ENCODE results near the gene UST.
"Not testable (repeated sequence)": the region's sequence is repeated elsewhere in the genome, so short reads cannot be mapped to it uniquely, and the experiment has no call there.

The UST gene

DNA sequence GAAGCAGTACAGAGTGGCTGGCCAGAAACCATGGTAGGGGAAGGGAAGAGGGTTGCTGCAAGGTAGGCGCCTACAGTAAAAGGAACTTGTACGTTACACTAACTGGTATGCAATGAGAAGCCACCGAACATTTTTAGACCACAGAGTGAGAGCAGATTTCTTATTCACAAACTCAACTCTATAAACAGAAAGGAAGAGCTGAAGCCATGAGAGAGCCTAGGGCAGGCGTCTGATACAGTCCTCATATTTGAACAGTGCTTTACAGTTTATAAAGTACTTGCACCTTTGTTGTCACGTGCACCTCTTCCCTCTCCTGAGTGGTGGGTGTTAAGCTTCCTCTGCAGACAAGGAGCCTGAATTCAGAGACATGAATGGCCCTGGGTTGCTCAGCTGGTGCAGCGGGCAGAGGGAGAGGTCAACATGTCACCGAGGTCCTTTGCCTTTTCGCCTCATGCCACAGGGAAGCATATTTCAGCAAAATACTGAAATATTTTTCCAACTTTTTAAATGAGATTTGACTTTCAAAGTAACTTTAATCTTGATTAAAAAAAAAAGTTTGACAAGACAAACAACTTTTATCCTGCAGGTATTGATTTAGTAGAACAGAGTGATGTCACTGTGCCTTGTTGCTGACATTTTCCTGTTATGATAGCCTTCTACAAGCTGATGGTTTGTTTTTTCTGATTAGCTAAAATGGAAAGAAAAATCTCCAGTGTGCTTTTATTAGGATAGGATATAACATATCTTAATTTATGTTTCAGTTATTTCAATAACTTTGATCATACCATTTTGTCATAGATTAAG, 23.8 kb downstream of the UST start:
- H3K4me1 ChIP-seq (ENCODE audit: control insufficient read depth, low read depth, low read length) = peaks cover 34% of the 10 kb centered on the region
- no peaks in the 10 kb centered on the region for H3K27me3 ChIP-seq (ENCODE audit: control insufficient read depth, insufficient read depth, low read length)
- H3K9me3 ChIP-seq (ENCODE audit: control insufficient read depth, low read depth, low read length) = no peaks in the 10 kb centered on the region
- H3K36me3 ChIP-seq (ENCODE audit: control insufficient read depth, low read depth, low read length) = no peaks in the 10 kb centered on the region
- no peak overlapping the region for H3K9ac ChIP-seq (ENCODE audit: low read length)
- no peak overlapping the region for H3K4me3 ChIP-seq (ENCODE audit: low read length)
- H3K27ac ChIP-seq (ENCODE audit: low read length) = no peak overlapping the region

DNA sequence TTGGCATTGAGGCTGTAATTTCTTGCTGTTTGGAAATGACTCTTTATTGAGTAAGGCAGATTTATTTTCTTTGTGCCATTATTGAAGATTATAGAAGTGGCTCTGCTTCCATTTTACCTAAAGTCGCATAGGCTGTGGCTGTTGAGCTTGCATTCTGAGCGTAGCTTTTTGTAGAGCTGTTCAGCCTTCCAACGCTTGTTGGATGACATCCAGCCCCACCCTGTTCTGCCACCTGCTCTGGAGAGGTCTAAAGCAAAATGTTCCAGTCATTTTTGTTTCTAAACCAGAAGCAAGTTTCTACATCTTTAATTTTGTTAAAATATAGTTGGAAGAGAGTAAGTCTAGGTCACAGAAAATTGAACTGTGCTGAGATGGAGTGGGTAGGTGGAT, 24.4 kb downstream of the UST start:
- no peaks in the 10 kb centered on the region for H3K36me3 ChIP-seq (ENCODE audit: control insufficient read depth, low read depth, low read length)
- H3K9me3 ChIP-seq (ENCODE audit: control insufficient read depth, low read depth, low read length) = no peaks in the 10 kb centered on the region
- no peaks in the 10 kb centered on the region for H3K27me3 ChIP-seq (ENCODE audit: control insufficient read depth, insufficient read depth, low read length)
- no peak overlapping the region for H3K9ac ChIP-seq (ENCODE audit: low read length)
- H3K4me3 ChIP-seq (ENCODE audit: low read length) = no peak overlapping the region
- H3K4me1 ChIP-seq (ENCODE audit: control insufficient read depth, low read depth, low read length) = peaks cover 31% of the 10 kb centered on the region
- no peak overlapping the region for H3K27ac ChIP-seq (ENCODE audit: low read length)

DNA sequence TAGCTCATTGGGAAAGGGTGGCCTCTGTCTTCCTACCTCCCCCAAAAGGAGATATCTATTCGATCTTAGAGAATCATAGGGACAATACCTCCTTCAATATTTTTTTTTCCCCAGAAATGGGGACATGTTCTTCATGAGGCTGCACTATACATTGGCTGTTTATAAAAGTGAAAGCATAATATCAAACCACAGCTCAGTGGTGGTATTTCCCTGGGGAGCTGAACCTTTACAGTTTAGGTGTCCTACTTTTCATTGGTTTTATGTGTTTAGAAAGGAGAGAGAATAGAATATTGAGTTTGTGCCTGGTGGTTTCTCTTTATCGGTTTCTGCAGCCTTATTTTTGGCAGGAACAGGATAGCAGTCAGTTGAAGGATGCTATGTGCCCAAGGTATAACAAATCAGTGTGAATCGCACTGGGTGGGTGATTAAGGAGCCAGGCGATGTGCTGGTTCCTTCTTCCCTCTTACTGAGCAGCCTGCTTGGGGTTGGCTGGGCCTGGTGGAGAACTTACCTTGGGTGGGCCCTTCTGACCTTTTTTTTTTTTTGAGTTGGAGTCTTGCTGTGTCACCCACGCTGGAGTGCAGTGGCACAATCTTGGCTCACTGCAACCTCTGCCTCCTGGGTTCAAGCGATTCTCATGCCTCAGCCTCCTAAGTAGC, 25.2 kb downstream of the UST start:
- no peaks in the 10 kb centered on the region for H3K9me3 ChIP-seq (ENCODE audit: control insufficient read depth, low read depth, low read length)
- H3K9ac ChIP-seq (ENCODE audit: low read length) = no peak overlapping the region
- H3K4me1 ChIP-seq (ENCODE audit: control insufficient read depth, low read depth, low read length) = peaks cover 33% of the 10 kb centered on the region
- no peak overlapping the region for H3K27ac ChIP-seq (ENCODE audit: low read length)
- no peak overlapping the region for H3K4me3 ChIP-seq (ENCODE audit: low read length)
- no peaks in the 10 kb centered on the region for H3K36me3 ChIP-seq (ENCODE audit: control insufficient read depth, low read depth, low read length)
- H3K27me3 ChIP-seq (ENCODE audit: control insufficient read depth, insufficient read depth, low read length) = no peaks in the 10 kb centered on the region

DNA sequence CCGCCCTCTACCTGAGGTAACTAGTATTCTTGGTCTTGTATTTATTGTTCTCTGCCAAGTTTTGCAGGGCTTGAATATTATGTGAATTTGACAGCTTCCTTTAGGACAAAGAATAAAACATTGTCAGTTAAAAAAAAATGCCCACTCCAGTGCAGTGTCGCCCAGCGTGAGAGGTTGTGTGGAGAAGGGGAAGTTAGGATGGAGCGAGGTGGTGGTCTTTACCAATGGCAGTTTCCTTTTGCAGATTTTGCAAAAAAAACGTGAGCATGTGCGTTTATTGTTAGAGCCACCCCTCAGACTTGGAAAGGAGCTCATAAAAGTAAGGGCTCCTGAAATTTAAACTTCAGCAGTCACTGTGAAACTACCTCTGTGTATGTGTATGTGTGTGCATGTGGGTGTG, 28.3 kb downstream of the UST start:
- H3K4me1 ChIP-seq (ENCODE audit: control insufficient read depth, low read depth, low read length) = peaks cover 12% of the 10 kb centered on the region
- H3K27ac ChIP-seq (ENCODE audit: low read length) = no peak overlapping the region
- no peaks in the 10 kb centered on the region for H3K36me3 ChIP-seq (ENCODE audit: control insufficient read depth, low read depth, low read length)
- H3K9ac ChIP-seq (ENCODE audit: low read length) = no peak overlapping the region
- H3K27me3 ChIP-seq (ENCODE audit: control insufficient read depth, insufficient read depth, low read length) = no peaks in the 10 kb centered on the region
- H3K4me3 ChIP-seq (ENCODE audit: low read length) = no peak overlapping the region
- no peaks in the 10 kb centered on the region for H3K9me3 ChIP-seq (ENCODE audit: control insufficient read depth, low read depth, low read length)

DNA sequence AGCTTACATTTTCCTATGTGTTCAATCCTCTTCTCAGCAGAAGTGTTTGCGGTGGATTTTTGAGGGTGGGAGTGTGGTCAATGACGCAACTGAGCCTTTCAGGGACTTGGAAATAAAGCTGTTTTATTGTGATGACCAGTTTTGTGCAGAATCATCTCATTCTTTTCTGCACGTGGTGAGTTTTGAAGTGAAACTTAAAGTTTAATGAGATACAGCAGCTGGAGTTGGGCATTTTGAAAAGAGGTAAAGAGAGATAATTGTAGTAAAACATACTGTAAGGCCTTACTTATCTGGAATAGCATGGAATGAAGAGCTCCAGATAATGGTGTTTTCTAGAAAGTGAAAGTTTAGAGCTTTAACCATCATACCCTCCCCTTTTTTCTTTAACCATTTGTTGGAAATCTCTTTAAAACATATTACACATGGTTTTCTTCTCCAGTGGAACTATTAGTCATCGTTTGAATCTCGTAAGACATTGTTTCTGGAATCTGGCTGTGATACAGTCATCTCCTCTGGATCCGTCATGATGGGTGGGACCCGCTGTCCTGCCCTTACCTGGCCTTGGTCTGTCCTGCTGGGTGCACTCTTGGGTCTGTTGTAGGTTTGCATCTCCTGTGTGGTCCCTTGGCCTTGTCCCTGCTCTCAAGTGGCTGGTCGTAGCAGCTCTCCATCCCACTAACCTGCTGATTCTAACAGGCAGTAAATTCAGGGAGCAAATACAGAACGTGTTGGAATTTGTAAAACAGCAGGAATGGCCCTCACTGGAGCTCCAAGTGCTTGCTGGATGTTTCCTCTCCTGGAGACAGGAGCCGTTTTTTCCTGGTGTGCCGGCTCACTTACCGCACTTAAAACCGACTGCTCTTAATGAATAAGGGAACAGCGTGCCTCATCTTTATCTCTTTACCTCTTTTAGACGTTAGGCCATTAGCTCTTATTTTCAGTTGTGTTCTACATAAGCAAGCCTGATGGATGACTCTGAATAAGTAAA, 29.8 kb downstream of the UST start:
- H3K36me3 ChIP-seq (ENCODE audit: control insufficient read depth, low read depth, low read length) = no peaks in the 10 kb centered on the region
- no peak overlapping the region for H3K4me3 ChIP-seq (ENCODE audit: low read length)
- H3K27ac ChIP-seq (ENCODE audit: low read length) = no peak overlapping the region
- H3K27me3 ChIP-seq (ENCODE audit: control insufficient read depth, insufficient read depth, low read length) = no peaks in the 10 kb centered on the region
- H3K9ac ChIP-seq (ENCODE audit: low read length) = no peak overlapping the region
- H3K9me3 ChIP-seq (ENCODE audit: control insufficient read depth, low read depth, low read length) = no peaks in the 10 kb centered on the region
- H3K4me1 ChIP-seq (ENCODE audit: control insufficient read depth, low read depth, low read length) = peaks cover 12% of the 10 kb centered on the region

DNA sequence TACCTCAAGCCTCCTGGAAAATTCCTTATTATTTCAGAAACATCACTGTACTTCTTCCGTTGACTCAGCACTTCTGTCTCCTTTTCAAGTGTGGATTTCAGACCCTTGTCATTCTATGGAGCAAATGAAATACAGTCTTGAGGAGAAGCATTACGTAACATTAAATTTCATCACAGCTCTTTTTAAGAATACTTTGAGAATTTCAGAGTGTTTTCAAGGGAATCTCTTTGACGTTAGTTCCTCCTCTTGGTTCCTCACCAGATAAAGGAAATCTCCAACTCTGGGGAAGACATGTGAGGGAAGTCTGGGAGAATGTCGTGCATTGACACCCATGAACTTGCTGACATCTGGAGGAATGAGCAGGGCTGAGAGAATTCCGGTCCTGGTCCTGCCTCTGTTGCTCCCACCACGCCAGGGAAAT, 32.3 kb downstream of the UST start:
- Histone ChIP-seq H3K4me3 (ENCODE audit: low read length) (no peak overlapping the region), H3K27ac (ENCODE audit: low read length) (no peak overlapping the region), H3K36me3 (ENCODE audit: control insufficient read depth, low read depth, low read length) (no peaks in the 10 kb centered on the region), H3K9ac (ENCODE audit: low read length) (no peak overlapping the region), H3K9me3 (ENCODE audit: control insufficient read depth, low read depth, low read length) (no peaks in the 10 kb centered on the region), H3K27me3 (ENCODE audit: control insufficient read depth, insufficient read depth, low read length) (no peaks in the 10 kb centered on the region), H3K4me1 (ENCODE audit: control insufficient read depth, low read depth, low read length) (peaks cover 12% of the 10 kb centered on the region)

DNA sequence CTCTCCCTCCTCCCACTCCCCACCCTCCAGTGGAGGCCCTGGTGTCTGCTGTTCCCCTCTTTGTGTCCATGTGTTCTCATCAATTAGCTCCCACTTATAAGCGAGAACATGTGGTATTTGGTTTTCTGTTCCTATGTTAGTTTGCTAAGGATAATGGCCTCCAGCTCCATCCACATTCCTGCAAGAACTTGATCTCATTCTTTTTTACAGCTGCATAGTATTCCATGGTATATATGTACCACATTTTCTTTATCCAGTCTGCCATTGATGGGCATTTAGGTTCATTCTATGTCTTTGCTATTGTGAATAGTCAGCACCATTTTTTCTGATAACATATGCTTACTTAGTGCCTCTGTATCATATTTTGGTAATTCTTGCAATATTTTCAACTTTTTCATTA, 33.6 kb downstream of the UST start:
- not testable (repeated sequence) for H3K4me3 ChIP-seq (ENCODE audit: low read length); H3K9me3 ChIP-seq (ENCODE audit: control insufficient read depth, low read depth, low read length); H3K36me3 ChIP-seq (ENCODE audit: control insufficient read depth, low read depth, low read length); H3K27me3 ChIP-seq (ENCODE audit: control insufficient read depth, insufficient read depth, low read length); H3K9ac ChIP-seq (ENCODE audit: low read length); H3K27ac ChIP-seq (ENCODE audit: low read length)
- peaks cover 12% of the 10 kb centered on the region for H3K4me1 ChIP-seq (ENCODE audit: control insufficient read depth, low read depth, low read length)

DNA sequence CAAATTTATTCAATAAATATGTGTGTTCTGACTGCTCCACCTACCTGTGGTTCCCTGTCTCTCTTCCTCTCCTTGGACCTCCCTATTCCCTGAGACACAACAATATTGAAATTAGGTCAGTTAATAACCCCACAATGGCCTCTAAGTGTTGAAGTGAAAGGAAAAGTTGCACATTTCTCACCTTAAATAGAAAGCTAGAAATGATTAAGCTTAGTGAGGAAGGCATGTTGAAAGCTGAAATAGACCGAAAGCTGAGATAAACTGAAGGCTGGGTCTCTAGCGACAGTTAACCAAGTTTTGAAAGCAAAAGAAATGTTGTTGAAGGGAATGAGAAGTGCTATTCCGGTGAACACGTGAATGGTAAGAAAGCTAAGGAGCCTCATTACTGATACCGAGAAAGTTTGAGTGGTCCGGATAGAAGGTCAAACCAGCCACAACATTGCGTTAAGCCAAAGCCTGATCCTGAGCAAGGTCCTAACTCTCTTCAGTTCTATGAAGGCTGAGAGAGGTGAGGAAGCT, 34.1 kb downstream of the UST start:
- Histone ChIP-seq H3K9me3 (ENCODE audit: control insufficient read depth, low read depth, low read length) (no peaks in the 10 kb centered on the region), H3K27ac (ENCODE audit: low read length) (no peak overlapping the region), H3K9ac (ENCODE audit: low read length) (no peak overlapping the region), H3K4me3 (ENCODE audit: low read length) (no peak overlapping the region), H3K36me3 (ENCODE audit: control insufficient read depth, low read depth, low read length) (no peaks in the 10 kb centered on the region), H3K27me3 (ENCODE audit: control insufficient read depth, insufficient read depth, low read length) (no peaks in the 10 kb centered on the region), H3K4me1 (ENCODE audit: control insufficient read depth, low read depth, low read length) (peaks cover 12% of the 10 kb centered on the region)

DNA sequence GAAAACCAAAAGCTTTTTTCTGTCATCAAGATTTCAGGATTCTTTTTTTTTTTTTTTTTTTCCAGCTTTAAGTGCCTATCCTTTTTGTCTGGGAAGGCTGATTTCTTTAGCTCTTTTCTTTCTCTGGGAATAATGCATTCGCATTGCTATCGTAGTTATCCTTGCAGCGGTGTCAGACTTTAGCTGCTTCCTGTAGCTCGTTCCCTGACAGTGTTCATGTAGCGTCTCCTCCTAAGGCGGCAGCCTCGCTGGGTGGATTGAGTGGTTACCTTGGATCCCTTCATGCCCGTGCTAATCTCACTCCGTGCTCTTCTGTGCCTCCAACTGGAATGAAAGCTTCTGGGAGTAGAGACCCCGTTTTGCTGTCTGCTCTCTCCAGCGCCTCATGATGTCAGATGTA, 43.1 kb downstream of the UST start:
- no peaks in the 10 kb centered on the region for H3K27me3 ChIP-seq (ENCODE audit: control insufficient read depth, insufficient read depth, low read length)
- H3K36me3 ChIP-seq (ENCODE audit: control insufficient read depth, low read depth, low read length) = no peaks in the 10 kb centered on the region
- H3K27ac ChIP-seq (ENCODE audit: low read length) = no peak overlapping the region
- no peak overlapping the region for H3K9ac ChIP-seq (ENCODE audit: low read length)
- H3K9me3 ChIP-seq (ENCODE audit: control insufficient read depth, low read depth, low read length) = peaks cover 9% of the 10 kb centered on the region
- H3K4me1 ChIP-seq (ENCODE audit: control insufficient read depth, low read depth, low read length) = peaks cover 4% of the 10 kb centered on the region
- no peak overlapping the region for H3K4me3 ChIP-seq (ENCODE audit: low read length)

DNA sequence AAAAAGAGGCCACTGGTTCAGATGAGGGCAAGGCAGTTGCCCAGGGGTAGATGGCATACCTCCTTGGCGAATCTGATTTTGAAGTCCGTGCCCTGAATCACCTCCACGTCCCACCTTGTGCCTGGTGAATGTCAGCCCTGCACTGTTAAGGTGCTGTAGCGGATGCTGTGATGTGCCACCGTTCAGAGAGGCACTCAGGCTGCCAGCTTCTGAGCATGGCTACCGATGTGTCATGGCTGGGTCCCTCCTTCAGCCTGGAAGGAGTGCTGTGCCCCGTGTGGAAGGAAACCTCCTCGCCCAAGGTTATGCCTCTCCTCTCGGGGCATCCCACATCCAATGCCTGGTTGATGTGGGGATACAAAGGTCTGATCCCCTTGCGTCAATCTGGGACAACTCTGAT, 43.6 kb downstream of the UST start:
- peaks cover 4% of the 10 kb centered on the region for H3K4me1 ChIP-seq (ENCODE audit: control insufficient read depth, low read depth, low read length)
- no peaks in the 10 kb centered on the region for H3K36me3 ChIP-seq (ENCODE audit: control insufficient read depth, low read depth, low read length)
- no peak overlapping the region for H3K27ac ChIP-seq (ENCODE audit: low read length)
- H3K9ac ChIP-seq (ENCODE audit: low read length) = no peak overlapping the region
- no peak overlapping the region for H3K4me3 ChIP-seq (ENCODE audit: low read length)
- H3K9me3 ChIP-seq (ENCODE audit: control insufficient read depth, low read depth, low read length) = peaks cover 9% of the 10 kb centered on the region
- no peaks in the 10 kb centered on the region for H3K27me3 ChIP-seq (ENCODE audit: control insufficient read depth, insufficient read depth, low read length)

DNA sequence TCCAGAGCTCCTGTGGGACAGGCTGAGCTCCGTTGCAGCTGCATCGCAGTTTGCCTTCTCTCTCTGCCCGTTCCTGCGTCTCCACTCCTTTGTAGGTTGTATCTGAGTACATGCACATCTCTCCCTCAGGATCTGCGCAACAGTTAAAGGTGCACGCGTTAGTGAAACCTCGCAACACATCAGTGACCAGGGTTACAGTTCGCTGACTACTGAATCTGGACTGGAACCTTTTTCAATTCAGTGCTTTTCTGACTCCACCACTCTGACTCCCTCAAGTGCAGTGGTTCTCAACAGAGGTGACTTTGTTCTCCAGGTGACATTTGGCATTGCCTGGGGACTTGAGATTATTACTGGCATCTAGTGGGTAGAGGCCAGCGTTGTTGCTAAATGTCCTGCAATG, 44.0 kb downstream of the UST start:
- Histone ChIP-seq H3K27ac (ENCODE audit: low read length) (no peak overlapping the region), H3K4me3 (ENCODE audit: low read length) (no peak overlapping the region), H3K9ac (ENCODE audit: low read length) (no peak overlapping the region), H3K4me1 (ENCODE audit: control insufficient read depth, low read depth, low read length) (peaks cover 4% of the 10 kb centered on the region), H3K36me3 (ENCODE audit: control insufficient read depth, low read depth, low read length) (no peaks in the 10 kb centered on the region), H3K27me3 (ENCODE audit: control insufficient read depth, insufficient read depth, low read length) (no peaks in the 10 kb centered on the region), H3K9me3 (ENCODE audit: control insufficient read depth, low read depth, low read length) (peaks cover 9% of the 10 kb centered on the region)

Measured in iPS-18a (cell line).